HEK293 (cell line): ENCODE data around the gene PRAF2.

Source experiments
- CTCF ChIA-PET: fragments of 350-600 bp; formaldehyde crosslinking; extraction: SDS; loops from one replicate; lab custom pipeline; 2021; ENCODE audit warnings: antibody characterized with exemption; lab: Yijun Ruan, JAX
- POLR2A ChIA-PET: fragments of 300-600 bp; formaldehyde crosslinking; extraction: SDS; loops from one replicate; lab custom pipeline; 2020; ENCODE audit warnings: antibody characterized with exemption, inconsistent platforms; lab: Yijun Ruan, JAX
- H3K27ac ChIP-seq: fragments of 200-500 bp; sonication (Bioruptor generic); 2 replicates; pipeline ENCODE4 v1.5.1; 2014; ENCODE audit warnings: low read depth, low read length, control low read depth, inconsistent platforms; ENCODE audit errors: extremely low read depth
- H3K36me3 ChIP-seq, 2 experiments: fragments of 200-500 bp in 1 of 2; sonication (Bioruptor generic) in 1 of 2; 1 replicate in 1 of 2; 2 replicates in 1 of 2; pipeline ENCODE4 v1.5.1; 2014 to 2017; ENCODE audit warnings: inconsistent platforms in 2 of 2, low read length in 2 of 2; ENCODE audit not compliant: control insufficient read depth in 2 of 2, insufficient read depth in 1 of 2
- H3K4me1 ChIP-seq: fragments of 200-500 bp; sonication (Bioruptor generic); 2 replicates; pipeline ENCODE4 v1.5.1; 2014; ENCODE audit warnings: mild to moderate bottlenecking, low read length, inconsistent platforms; ENCODE audit not compliant: control insufficient read depth, insufficient read depth
- H3K4me3 ChIP-seq: 2 replicates; pipeline ENCODE4 v1.5.1; 2011; ENCODE audit warnings: low read depth, mild to moderate bottlenecking, control low read depth, low read length, moderate library complexity
- H3K9me3 ChIP-seq: fragments of 200-500 bp; sonication (Bioruptor generic); 2 replicates; pipeline ENCODE4 v1.5.1; 2014; ENCODE audit warnings: low read depth, low read length, inconsistent platforms; ENCODE audit not compliant: control insufficient read depth, insufficient read depth
- KLF1 ChIP-seq: fragments of 450-650 bp; formaldehyde crosslinking; IDR thresholded peaks from 2 replicates; pipeline ENCODE4 v1.5.1; 2016; ENCODE audit warnings: missing biosample characterization, missing genetic modification characterization
- OVOL3 ChIP-seq: fragments of 450-650 bp; formaldehyde crosslinking; IDR thresholded peaks from 2 replicates; pipeline ENCODE4 v1.5.1; 2016; ENCODE audit warnings: missing biosample characterization, missing genetic modification characterization
- REPIN1 ChIP-seq: fragments of 450-650 bp; formaldehyde crosslinking; IDR thresholded peaks from 2 replicates; pipeline ENCODE4 v1.5.1; 2017; ENCODE audit warnings: missing biosample characterization, missing genetic modification characterization, low read depth
- ZNF132 ChIP-seq: fragments of 450-650 bp; formaldehyde crosslinking; IDR thresholded peaks from 2 replicates; pipeline ENCODE4 v1.5.1; 2017; ENCODE audit warnings: missing biosample characterization, missing genetic modification characterization, borderline replicate concordance
- ZNF140 ChIP-seq: fragments of 450-650 bp; formaldehyde crosslinking; IDR thresholded peaks from 2 replicates; pipeline ENCODE4 v1.5.1; 2016; ENCODE audit warnings: missing biosample characterization, missing genetic modification characterization
- ZNF2 ChIP-seq: fragments of 450-650 bp; formaldehyde crosslinking; IDR thresholded peaks from 2 replicates; pipeline ENCODE4 v1.5.1; 2016; ENCODE audit warnings: missing biosample characterization, missing genetic modification characterization
- ZNF544 ChIP-seq: fragments of 450-650 bp; formaldehyde crosslinking; IDR thresholded peaks from 2 replicates; pipeline ENCODE4 v1.5.0; 2017; ENCODE audit warnings: missing biosample characterization, missing genetic modification characterization
- ZNF561 ChIP-seq: fragments of 450-650 bp; IDR thresholded peaks from 2 replicates; pipeline ENCODE4 v1.5.1; 2018; ENCODE audit warnings: missing biosample characterization, missing genetic modification characterization, borderline replicate concordance
- ZNF610 ChIP-seq: fragments of 450-650 bp; formaldehyde crosslinking; IDR thresholded peaks from 2 replicates; pipeline ENCODE4 v1.5.1; 2016; ENCODE audit warnings: missing biosample characterization, missing genetic modification characterization, borderline replicate concordance
- ZNF621 ChIP-seq: fragments of 450-650 bp; formaldehyde crosslinking; IDR thresholded peaks from 2 replicates; pipeline ENCODE4 v1.5.1; 2017; ENCODE audit warnings: missing biosample characterization, missing genetic modification characterization
- ZNF623 ChIP-seq: fragments of 450-650 bp; formaldehyde crosslinking; IDR thresholded peaks from 2 replicates; pipeline ENCODE4 v1.5.1; 2016; ENCODE audit warnings: missing biosample characterization, missing genetic modification characterization
- ZNF707 ChIP-seq: fragments of 450-650 bp; formaldehyde crosslinking; IDR thresholded peaks from 2 replicates; pipeline ENCODE4 v1.5.1; 2016; ENCODE audit warnings: missing biosample characterization, missing genetic modification characterization
- TF ChIP-seq, protein P1 (sequence below): fragments of 450-650 bp; IDR thresholded peaks from 2 replicates; pipeline ENCODE4 v1.5.1; 2018; ENCODE audit warnings: missing biosample characterization, missing genetic modification characterization
- TF ChIP-seq, protein P2 (sequence below): fragments of 450-650 bp; formaldehyde crosslinking; IDR thresholded peaks from 2 replicates; pipeline ENCODE4 v1.5.1; 2016; ENCODE audit warnings: missing biosample characterization, missing genetic modification characterization
- TF ChIP-seq, protein P3 (sequence below): fragments of 450-650 bp; formaldehyde crosslinking; conservative IDR thresholded peaks from 2 replicates; pipeline ENCODE4 v1.5.1; 2016; ENCODE audit warnings: low read depth, missing biosample characterization, missing genetic modification characterization
- TF ChIP-seq, protein P4 (sequence below): fragments of 450-650 bp; formaldehyde crosslinking; IDR thresholded peaks from 2 replicates; pipeline ENCODE4 v1.5.1; 2016; ENCODE audit warnings: missing biosample characterization, missing genetic modification characterization
- TF ChIP-seq, protein P5 (sequence below): fragments of 450-650 bp; formaldehyde crosslinking; IDR thresholded peaks from 2 replicates; pipeline ENCODE4 v1.5.1; 2016; ENCODE audit warnings: missing biosample characterization, missing genetic modification characterization

The PRAF2 gene

DNA sequence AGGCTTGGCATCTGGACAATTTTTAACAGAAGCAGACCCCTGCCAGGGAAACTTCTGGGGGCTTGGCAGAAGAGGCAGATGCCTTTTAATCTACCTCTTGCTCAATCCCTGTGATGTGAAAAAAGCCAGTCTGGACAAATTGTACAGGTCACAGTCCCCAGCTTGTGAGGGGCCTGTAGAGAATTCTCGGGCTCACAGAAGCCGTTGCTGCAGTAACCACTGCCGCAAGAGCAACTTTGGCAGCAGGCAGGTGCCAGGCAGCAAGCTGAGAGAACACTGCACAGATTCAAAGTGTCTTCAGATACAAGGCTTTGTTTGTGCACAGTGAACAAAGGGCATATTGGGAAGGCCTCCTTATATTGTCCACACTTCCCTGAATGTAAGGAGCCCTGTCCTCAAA, 38.0 kb upstream of the PRAF2 start (continued):
- TF ChIP-seq, protein P1, sequence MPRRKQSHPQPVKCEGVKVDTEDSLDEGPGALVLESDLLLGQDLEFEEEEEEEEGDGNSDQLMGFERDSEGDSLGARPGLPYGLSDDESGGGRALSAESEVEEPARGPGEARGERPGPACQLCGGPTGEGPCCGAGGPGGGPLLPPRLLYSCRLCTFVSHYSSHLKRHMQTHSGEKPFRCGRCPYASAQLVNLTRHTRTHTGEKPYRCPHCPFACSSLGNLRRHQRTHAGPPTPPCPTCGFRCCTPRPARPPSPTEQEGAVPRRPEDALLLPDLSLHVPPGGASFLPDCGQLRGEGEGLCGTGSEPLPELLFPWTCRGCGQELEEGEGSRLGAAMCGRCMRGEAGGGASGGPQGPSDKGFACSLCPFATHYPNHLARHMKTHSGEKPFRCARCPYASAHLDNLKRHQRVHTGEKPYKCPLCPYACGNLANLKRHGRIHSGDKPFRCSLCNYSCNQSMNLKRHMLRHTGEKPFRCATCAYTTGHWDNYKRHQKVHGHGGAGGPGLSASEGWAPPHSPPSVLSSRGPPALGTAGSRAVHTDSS (tag by site-specific recombination), result no peak
- no peak for TF ChIP-seq ZNF610 (tag by site-specific recombination)
- TF ChIP-seq, protein P2, sequence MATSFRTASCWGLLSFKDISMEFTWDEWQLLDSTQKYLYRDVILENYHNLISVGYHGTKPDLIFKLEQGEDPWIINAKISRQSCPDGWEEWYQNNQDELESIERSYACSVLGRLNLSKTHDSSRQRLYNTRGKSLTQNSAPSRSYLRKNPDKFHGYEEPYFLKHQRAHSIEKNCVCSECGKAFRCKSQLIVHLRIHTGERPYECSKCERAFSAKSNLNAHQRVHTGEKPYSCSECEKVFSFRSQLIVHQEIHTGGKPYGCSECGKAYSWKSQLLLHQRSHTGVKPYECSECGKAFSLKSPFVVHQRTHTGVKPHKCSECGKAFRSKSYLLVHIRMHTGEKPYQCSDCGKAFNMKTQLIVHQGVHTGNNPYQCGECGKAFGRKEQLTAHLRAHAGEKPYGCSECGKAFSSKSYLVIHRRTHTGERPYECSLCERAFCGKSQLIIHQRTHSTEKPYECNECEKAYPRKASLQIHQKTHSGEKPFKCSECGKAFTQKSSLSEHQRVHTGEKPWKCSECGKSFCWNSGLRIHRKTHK, result no peak
- TF ChIP-seq ZNF544 (tag by site-specific recombination), result no peak
- no peak for TF ChIP-seq ZNF2
- no peak for TF ChIP-seq REPIN1
- TF ChIP-seq KLF1 (tag by site-specific recombination), result no peak
- TF ChIP-seq, all 188 proteins: peak for 0

DNA sequence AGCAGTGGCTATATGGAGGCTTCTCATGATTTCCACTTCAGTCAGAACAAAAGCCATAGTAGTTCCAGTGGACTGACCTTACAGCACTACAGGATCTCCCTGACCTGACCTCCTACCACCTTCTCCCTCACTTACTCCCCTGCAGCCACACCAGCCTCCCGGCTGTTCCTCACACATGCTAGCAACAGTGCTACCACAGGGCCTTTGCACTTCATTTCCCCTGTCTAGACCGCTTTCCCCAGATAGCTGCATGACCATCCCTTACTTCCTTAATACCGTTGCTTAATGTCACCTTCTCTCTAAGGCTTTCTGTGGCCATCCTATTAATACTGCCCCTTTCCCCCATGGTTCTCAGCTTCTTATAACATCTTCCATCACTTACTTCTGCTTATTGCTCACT, 36.6 kb upstream of the PRAF2 start:
- ChIA-PET CTCF (interaction anchor here (0.8 kb wide), 1 partner anchor 620 kb away, joined by 5 read pairs; no protein-coding TSS in a partner anchor), POLR2A (interaction anchor here (1.1 kb wide), 1 partner anchor 10 kb away, joined by 3 read pairs; no protein-coding TSS in a partner anchor)
- H3K4me3 ChIP-seq, result no peak overlapping the region
- H3K9me3 ChIP-seq, result no peaks in the 10 kb centered on the region
- no peak overlapping the region for H3K27ac ChIP-seq
- peaks cover 9 to 44% of the 10 kb centered on the region in 2 experiments; a peak in 2 of 3 replicates for H3K36me3 ChIP-seq
- TF ChIP-seq, protein P3, sequence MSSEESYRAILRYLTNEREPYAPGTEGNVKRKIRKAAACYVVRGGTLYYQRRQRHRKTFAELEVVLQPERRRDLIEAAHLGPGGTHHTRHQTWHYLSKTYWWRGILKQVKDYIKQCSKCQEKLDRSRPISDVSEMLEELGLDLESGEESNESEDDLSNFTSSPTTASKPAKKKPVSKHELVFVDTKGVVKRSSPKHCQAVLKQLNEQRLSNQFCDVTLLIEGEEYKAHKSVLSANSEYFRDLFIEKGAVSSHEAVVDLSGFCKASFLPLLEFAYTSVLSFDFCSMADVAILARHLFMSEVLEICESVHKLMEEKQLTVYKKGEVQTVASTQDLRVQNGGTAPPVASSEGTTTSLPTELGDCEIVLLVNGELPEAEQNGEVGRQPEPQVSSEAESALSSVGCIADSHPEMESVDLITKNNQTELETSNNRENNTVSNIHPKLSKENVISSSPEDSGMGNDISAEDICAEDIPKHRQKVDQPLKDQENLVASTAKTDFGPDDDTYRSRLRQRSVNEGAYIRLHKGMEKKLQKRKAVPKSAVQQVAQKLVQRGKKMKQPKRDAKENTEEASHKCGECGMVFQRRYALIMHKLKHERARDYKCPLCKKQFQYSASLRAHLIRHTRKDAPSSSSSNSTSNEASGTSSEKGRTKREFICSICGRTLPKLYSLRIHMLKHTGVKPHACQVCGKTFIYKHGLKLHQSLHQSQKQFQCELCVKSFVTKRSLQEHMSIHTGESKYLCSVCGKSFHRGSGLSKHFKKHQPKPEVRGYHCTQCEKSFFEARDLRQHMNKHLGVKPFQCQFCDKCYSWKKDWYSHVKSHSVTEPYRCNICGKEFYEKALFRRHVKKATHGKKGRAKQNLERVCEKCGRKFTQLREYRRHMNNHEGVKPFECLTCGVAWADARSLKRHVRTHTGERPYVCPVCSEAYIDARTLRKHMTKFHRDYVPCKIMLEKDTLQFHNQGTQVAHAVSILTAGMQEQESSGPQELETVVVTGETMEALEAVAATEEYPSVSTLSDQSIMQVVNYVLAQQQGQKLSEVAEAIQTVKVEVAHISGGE (tag by site-specific recombination), result no peak
- TF ChIP-seq ZNF623 (tag by site-specific recombination) (peak; percentile 94), ZNF561 (no peak)
- TF ChIP-seq, protein P1 (tag by site-specific recombination), result no peak
- H3K4me1 ChIP-seq, result no peaks in the 10 kb centered on the region

DNA sequence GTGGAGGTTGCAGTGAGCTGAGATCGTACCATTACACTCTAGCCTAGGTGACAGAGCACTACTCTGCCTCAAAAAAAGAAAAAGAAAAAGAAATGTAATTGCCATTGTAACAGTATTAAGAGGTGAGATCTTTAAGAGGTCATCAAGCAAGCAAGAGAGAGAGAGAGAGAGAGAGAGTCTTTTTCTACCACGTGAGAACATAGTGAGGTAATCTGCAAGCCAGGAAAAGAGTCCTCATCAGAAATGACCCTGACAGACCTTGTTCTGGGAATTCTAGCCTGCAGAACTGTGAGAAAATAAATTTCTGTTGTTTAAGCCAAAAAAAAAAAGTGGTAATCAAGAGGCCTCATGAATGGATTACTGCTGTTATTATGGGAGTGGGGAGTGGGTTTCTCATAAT, 34.8 kb upstream of the PRAF2 start:
- ChIA-PET POLR2A (no interaction called here), CTCF (no interaction called here)
- H3K9me3 ChIP-seq, result no peaks in the 10 kb centered on the region
- no peak overlapping the region for H3K4me3 ChIP-seq
- peaks cover 4 to 36% of the 10 kb centered on the region in 2 experiments; a peak in 2 of 3 replicates for H3K36me3 ChIP-seq
- no peaks in the 10 kb centered on the region for H3K4me1 ChIP-seq
- no peak overlapping the region for H3K27ac ChIP-seq
- TF ChIP-seq OVOL3 (tag by site-specific recombination), result no peak
- no peak for TF ChIP-seq ZNF707 (tag by site-specific recombination)
- no peak for TF ChIP-seq ZNF132 (tag by site-specific recombination)
- TF ChIP-seq, protein P4, sequence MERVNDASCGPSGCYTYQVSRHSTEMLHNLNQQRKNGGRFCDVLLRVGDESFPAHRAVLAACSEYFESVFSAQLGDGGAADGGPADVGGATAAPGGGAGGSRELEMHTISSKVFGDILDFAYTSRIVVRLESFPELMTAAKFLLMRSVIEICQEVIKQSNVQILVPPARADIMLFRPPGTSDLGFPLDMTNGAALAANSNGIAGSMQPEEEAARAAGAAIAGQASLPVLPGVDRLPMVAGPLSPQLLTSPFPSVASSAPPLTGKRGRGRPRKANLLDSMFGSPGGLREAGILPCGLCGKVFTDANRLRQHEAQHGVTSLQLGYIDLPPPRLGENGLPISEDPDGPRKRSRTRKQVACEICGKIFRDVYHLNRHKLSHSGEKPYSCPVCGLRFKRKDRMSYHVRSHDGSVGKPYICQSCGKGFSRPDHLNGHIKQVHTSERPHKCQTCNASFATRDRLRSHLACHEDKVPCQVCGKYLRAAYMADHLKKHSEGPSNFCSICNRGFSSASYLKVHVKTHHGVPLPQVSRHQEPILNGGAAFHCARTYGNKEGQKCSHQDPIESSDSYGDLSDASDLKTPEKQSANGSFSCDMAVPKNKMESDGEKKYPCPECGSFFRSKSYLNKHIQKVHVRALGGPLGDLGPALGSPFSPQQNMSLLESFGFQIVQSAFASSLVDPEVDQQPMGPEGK, result no peak
- TF ChIP-seq ZNF621, result no peak
- TF ChIP-seq, protein P5, sequence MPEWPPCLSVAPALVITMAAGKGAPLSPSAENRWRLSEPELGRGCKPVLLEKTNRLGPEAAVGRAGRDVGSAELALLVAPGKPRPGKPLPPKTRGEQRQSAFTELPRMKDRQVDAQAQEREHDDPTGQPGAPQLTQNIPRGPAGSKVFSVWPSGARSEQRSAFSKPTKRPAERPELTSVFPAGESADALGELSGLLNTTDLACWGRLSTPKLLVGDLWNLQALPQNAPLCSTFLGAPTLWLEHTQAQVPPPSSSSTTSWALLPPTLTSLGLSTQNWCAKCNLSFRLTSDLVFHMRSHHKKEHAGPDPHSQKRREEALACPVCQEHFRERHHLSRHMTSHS, result no peak
- TF ChIP-seq ZNF140 (tag by site-specific recombination), result no peak
